Stimulated activated naive B cell treated with anti-CD40 and anti-IgM and Interleukin-4, amounts not matched to agents 10 μg/mL and 1 μg/mL and 100 μg/mL, for 72 hours (primary cell): ENCODE measurements around the gene ARHGAP25.
"Not testable (repeated sequence)": the region's sequence is repeated elsewhere in the genome, so short reads cannot be mapped to it uniquely, and the experiment has no call there.

ENCODE experiments used
- ATAC-seq, 2 donors: fragments of 150-1000 bp; cut with Tn5 transposase; replicated peaks; 2 replicates each; pipeline ENCODE4 v1.10.0; 2021; ENCODE audit warnings: moderate library complexity in 1 of 2
- DNase-seq: peaks from one replicate; pipeline ENCODE4 v3.0.0; 2021
- H3K27ac Mint-ChIP-seq: one replicate; pipeline ENCODE4 v1.8.0; 2022; ENCODE audit warnings: mild to moderate bottlenecking, mixed read lengths
- H3K27me3 Mint-ChIP-seq, 2 donors: one replicate each; pipeline ENCODE4 v1.8.0; 2022; ENCODE audit warnings: mixed read lengths in 2 of 2
- H3K36me3 Mint-ChIP-seq, 2 donors: one replicate each; pipeline ENCODE4 v1.8.0; 2022; ENCODE audit warnings: mixed read lengths in 2 of 2, mild to moderate bottlenecking in 1 of 2
- H3K4me1 Mint-ChIP-seq, 2 donors: one replicate each; pipeline ENCODE4 v1.8.0; 2022; ENCODE audit warnings: mixed read lengths in 2 of 2, mild to moderate bottlenecking in 1 of 2
- H3K4me3 Mint-ChIP-seq, 2 donors: one replicate each; pipeline ENCODE4 v1.8.0; 2022; ENCODE audit warnings: mild to moderate bottlenecking in 2 of 2, mixed read lengths in 2 of 2, moderate library complexity in 1 of 2
- H3K9me3 Mint-ChIP-seq, 2 donors: one replicate each; pipeline ENCODE4 v1.8.0; 2022; ENCODE audit warnings: mixed read lengths in 2 of 2, mild to moderate bottlenecking in 1 of 2

ARHGAP25 gene

GRCh38 chr2:68791914-68792313, 57.3 kb downstream of the ARHGAP25 start:
- peaks cover 0 to 63% of the 10 kb centered on the region in 2 donors for H3K4me1 Mint-ChIP-seq
- no peaks in the 10 kb centered on the region for H3K27me3 Mint-ChIP-seq
- peaks cover 6 to 9% of the 10 kb centered on the region in 2 donors for H3K9me3 Mint-ChIP-seq
- peaks cover 67 to 76% of the 10 kb centered on the region in 2 donors for H3K36me3 Mint-ChIP-seq
- DNase-seq (no peak), ATAC-seq (no peak)
- H3K27ac Mint-ChIP-seq = peak overlapping the region; percentile 97
- H3K4me3 Mint-ChIP-seq = peak overlapping the region; percentile 33 to 57

- DNase-seq = no peak
- peaks cover 75 to 81% of the 10 kb centered on the region in 2 donors for H3K36me3 Mint-ChIP-seq
- no peaks in the 10 kb centered on the region for H3K27me3 Mint-ChIP-seq
- H3K4me3 Mint-ChIP-seq = peak overlapping the region; percentile 21 to 49
- H3K27ac Mint-ChIP-seq = peak overlapping the region; percentile 84
- H3K9me3 Mint-ChIP-seq = peaks cover 5 to 6% of the 10 kb centered on the region in 2 donors
- ATAC-seq = no peak
- peaks cover 3 to 68% of the 10 kb centered on the region in 2 donors for H3K4me1 Mint-ChIP-seq
These were observed 58.1 kb downstream of the ARHGAP25 start for GRCh38 chr2:68792751-68793150.

- Mint-ChIP-seq H3K27me3 (no peaks in the 10 kb centered on the region), H3K4me1 (peaks cover 36 to 67% of the 10 kb centered on the region in 2 donors), H3K9me3 (peaks cover 5 to 8% of the 10 kb centered on the region in 2 donors), H3K27ac (peak overlapping the region; percentile 92), H3K36me3 (peaks cover 81 to 86% of the 10 kb centered on the region in 2 donors), H3K4me3 (peak overlapping the region; percentile 61 to 69)
- peak; percentile 83 to 87 for ATAC-seq
- no peak for DNase-seq
These were observed 61.8 kb downstream of the ARHGAP25 start for GRCh38 chr2:68796295-68796905.

GRCh38 chr2:68798569-68798968, 64.0 kb downstream of the ARHGAP25 start:
- peaks cover 38 to 52% of the 10 kb centered on the region in 2 donors for H3K4me1 Mint-ChIP-seq
- H3K36me3 Mint-ChIP-seq = peaks cover 60 to 69% of the 10 kb centered on the region in 2 donors

GRCh38 chr2:68799140-68800026, 64.8 kb downstream of the ARHGAP25 start:
- ATAC-seq = no peak
- Mint-ChIP-seq H3K4me1 (peaks cover 38 to 49% of the 10 kb centered on the region in 2 donors), H3K27me3 (no peaks in the 10 kb centered on the region), H3K9me3 (peaks cover 5 to 8% of the 10 kb centered on the region in 2 donors), H3K36me3 (peaks cover 57 to 64% of the 10 kb centered on the region in 2 donors), H3K4me3 (peak overlapping the region in 1 of 2 donors; percentile 5), H3K27ac (peak overlapping the region; percentile 75)
- DNase-seq = no peak

More at GRCh38 chr2:68798569-68798968, 64.0 kb downstream of the ARHGAP25 start:
- no peaks in the 10 kb centered on the region for H3K27me3 Mint-ChIP-seq
- peaks cover 5 to 8% of the 10 kb centered on the region in 2 donors for H3K9me3 Mint-ChIP-seq
- ATAC-seq = no peak
- H3K27ac Mint-ChIP-seq = peak overlapping the region; percentile 59
- DNase-seq = no peak
- peak overlapping the region in 1 of 2 donors; percentile 5 for H3K4me3 Mint-ChIP-seq

GRCh38 chr2:68800027-68800401, 65.4 kb downstream of the ARHGAP25 start:
- Mint-ChIP-seq H3K4me1 (peaks cover 43 to 47% of the 10 kb centered on the region in 2 donors), H3K27me3 (no peaks in the 10 kb centered on the region), H3K4me3 (peak overlapping the region in 1 of 2 donors; percentile 12), H3K9me3 (peaks cover 5 to 8% of the 10 kb centered on the region in 2 donors), H3K36me3 (peaks cover 57 to 61% of the 10 kb centered on the region in 2 donors), H3K27ac (peak overlapping the region; percentile 75)
- ATAC-seq (no peak), DNase-seq (no peak)

- ATAC-seq (no peak), DNase-seq (no peak)
- H3K36me3 Mint-ChIP-seq = peaks cover 57 to 62% of the 10 kb centered on the region in 2 donors
- peaks cover 48% of the 10 kb centered on the region in 2 donors for H3K4me1 Mint-ChIP-seq
- H3K4me3 Mint-ChIP-seq = no peak overlapping the region
- peaks cover 5 to 8% of the 10 kb centered on the region in 2 donors for H3K9me3 Mint-ChIP-seq
- no peaks in the 10 kb centered on the region for H3K27me3 Mint-ChIP-seq
- peak overlapping the region; percentile 75 for H3K27ac Mint-ChIP-seq
These were observed 65.9 kb downstream of the ARHGAP25 start for GRCh38 chr2:68800517-68800916.

- H3K4me3 Mint-ChIP-seq, DNase-seq, ATAC-seq, H3K9me3 Mint-ChIP-seq, H3K27me3 Mint-ChIP-seq, H3K27ac Mint-ChIP-seq: not testable (repeated sequence)
- Mint-ChIP-seq H3K4me1 (peaks cover 47 to 63% of the 10 kb centered on the region in 2 donors), H3K36me3 (peaks cover 55 to 58% of the 10 kb centered on the region in 2 donors)
These were observed 67.5 kb downstream of the ARHGAP25 start for GRCh38 chr2:68802161-68802560.

GRCh38 chr2:68805025-68805424, 70.4 kb downstream of the ARHGAP25 start:
- H3K4me1 Mint-ChIP-seq = peaks cover 52 to 64% of the 10 kb centered on the region in 2 donors

GRCh38 chr2:68806511-68807109, 72.0 kb downstream of the ARHGAP25 start:
- H3K9me3 Mint-ChIP-seq = no peaks in the 10 kb centered on the region
- H3K36me3 Mint-ChIP-seq = peaks cover 49 to 64% of the 10 kb centered on the region in 2 donors
- peaks cover 50 to 67% of the 10 kb centered on the region in 2 donors for H3K4me1 Mint-ChIP-seq
- ATAC-seq = no peak
- H3K27me3 Mint-ChIP-seq = no peaks in the 10 kb centered on the region
- DNase-seq = no peak
- no peak overlapping the region for H3K4me3 Mint-ChIP-seq
- no peak overlapping the region for H3K27ac Mint-ChIP-seq

More at GRCh38 chr2:68805025-68805424, 70.4 kb downstream of the ARHGAP25 start:
- no peak for ATAC-seq
- no peak for DNase-seq
- peaks cover 53 to 55% of the 10 kb centered on the region in 2 donors for H3K36me3 Mint-ChIP-seq
- H3K9me3 Mint-ChIP-seq = no peaks in the 10 kb centered on the region
- H3K27me3 Mint-ChIP-seq = no peaks in the 10 kb centered on the region
- H3K4me3 Mint-ChIP-seq = no peak overlapping the region
- peak overlapping the region; percentile 75 for H3K27ac Mint-ChIP-seq

GRCh38 chr2:68807821-68808266, 73.2 kb downstream of the ARHGAP25 start:
- no peak for DNase-seq
- H3K27ac Mint-ChIP-seq = peak overlapping the region; percentile 91
- no peaks in the 10 kb centered on the region for H3K9me3 Mint-ChIP-seq
- H3K36me3 Mint-ChIP-seq = peaks cover 56 to 73% of the 10 kb centered on the region in 2 donors
- peaks cover 55 to 75% of the 10 kb centered on the region in 2 donors for H3K4me1 Mint-ChIP-seq
- no peaks in the 10 kb centered on the region for H3K27me3 Mint-ChIP-seq
- H3K4me3 Mint-ChIP-seq = peak overlapping the region; percentile 33 to 43
- ATAC-seq = no peak

GRCh38 chr2:68809324-68810240, 75.0 kb downstream of the ARHGAP25 start:
- DNase-seq (peak; percentile 33), ATAC-seq (peak; percentile 90 to 91)
- Mint-ChIP-seq H3K4me1 (peaks cover 58 to 78% of the 10 kb centered on the region in 2 donors), H3K36me3 (peaks cover 65 to 79% of the 10 kb centered on the region in 2 donors), H3K27me3 (no peaks in the 10 kb centered on the region), H3K27ac (peak overlapping the region; percentile 91), H3K4me3 (peak overlapping the region; percentile 15 to 42), H3K9me3 (no peaks in the 10 kb centered on the region)

- DNase-seq = no peak
- Mint-ChIP-seq H3K27ac (peak overlapping the region; percentile 92), H3K36me3 (peaks cover 54 to 76% of the 10 kb centered on the region in 2 donors), H3K9me3 (no peaks in the 10 kb centered on the region), H3K4me3 (no peak overlapping the region), H3K27me3 (no peaks in the 10 kb centered on the region), H3K4me1 (peaks cover 45 to 62% of the 10 kb centered on the region in 2 donors)
- ATAC-seq = no peak
These were observed 76.8 kb downstream of the ARHGAP25 start for GRCh38 chr2:68811364-68811763.
